ENCODE data around the gene TSHB.

- TF ChIP-seq CTCF (IDR thresholded peaks at IDR 0.05) (no peak), POLR2A (IDR thresholded peaks at IDR 0.05) (no peak), EP300 (IDR thresholded peaks at IDR 0.05) (no peak), POLR2AphosphoS5 (IDR thresholded peaks at IDR 0.05) (no peak)
These were observed 22.2 kb downstream of the TSHB start for GRCh38 chr1:115051850-115052249.
